ENCODE data around the gene ALDH3B1. TPM values are rescaled to one million over a fixed set of nuclear protein-coding genes. Genes with fewer than 3 reads are reported as not detected.

Gene ALDH3B1
- polyA plus RNA-seq, 1 donor from 2014 or later, result not detected

- Histone ChIP-seq H3K4me3 (ENCODE audit: low read length) (no peak overlapping the region), H3F3A (ENCODE audit: insufficient read depth, low read length, poor library complexity, severe bottlenecking) (no peaks in the 10 kb centered on the region), H3K9me3 (ENCODE audit: low read length) (no peaks in the 10 kb centered on the region), H4K20me1 (ENCODE audit: insufficient read depth) (no peaks in the 10 kb centered on the region), H3K4me2 (ENCODE audit: low read length) (no peak overlapping the region), H3K36me3 (ENCODE audit: insufficient read depth, low read length) (no peaks in the 10 kb centered on the region), H2AFZ (ENCODE audit: low read depth, low read length) (no peak overlapping the region), H3K9me2 (ENCODE audit: insufficient read depth, low read length) (no peaks in the 10 kb centered on the region), H3K27ac (ENCODE audit: low read length) (no peak overlapping the region), H3K79me2 (replicated peaks; ENCODE audit: insufficient read depth, low read length) (no peaks in the 10 kb centered on the region), H3K27me3 (ENCODE audit: insufficient read depth, low read depth, low read length) (no peaks in the 10 kb centered on the region), H3K9ac (ENCODE audit: low read length) (no peak overlapping the region)
- no peak for TF ChIP-seq RAD21 (conservative IDR thresholded peaks at IDR 0.05)
These were observed 46.5 kb downstream of the ALDH3B1 start for GRCh38 chr11:68056317-68057285.

GRCh38 chr11:68057807-68058206, 47.7 kb downstream of the ALDH3B1 start:
- H3K27ac ChIP-seq (ENCODE audit: low read length), result no peak overlapping the region
- no peaks in the 10 kb centered on the region for H3K9me2 ChIP-seq (ENCODE audit: insufficient read depth, low read length)
- no peaks in the 10 kb centered on the region for H3K27me3 ChIP-seq (ENCODE audit: insufficient read depth, low read depth, low read length)
- no peaks in the 10 kb centered on the region for H3F3A ChIP-seq (ENCODE audit: insufficient read depth, low read length, poor library complexity, severe bottlenecking)
- no peaks in the 10 kb centered on the region for H3K36me3 ChIP-seq (ENCODE audit: insufficient read depth, low read length)
- H3K9ac ChIP-seq (ENCODE audit: low read length), result no peak overlapping the region
- no peak overlapping the region for H2AFZ ChIP-seq (ENCODE audit: low read depth, low read length)
- H3K9me3 ChIP-seq (ENCODE audit: low read length), result no peaks in the 10 kb centered on the region
- H3K4me3 ChIP-seq (ENCODE audit: low read length), result no peak overlapping the region
- H3K79me2 ChIP-seq (replicated peaks; ENCODE audit: insufficient read depth, low read length), result no peaks in the 10 kb centered on the region
- H3K4me2 ChIP-seq (ENCODE audit: low read length), result no peak overlapping the region
- TF ChIP-seq TAF1 (IDR thresholded peaks at IDR 0.05; ENCODE audit: low read depth), result no peak
- no peak for TF ChIP-seq RAD21 (conservative IDR thresholded peaks at IDR 0.05)
- TF ChIP-seq MXI1 (conservative IDR thresholded peaks at IDR 0.05; ENCODE audit: poor library complexity, severe bottlenecking), result no peak
- no peak for TF ChIP-seq EZH2 (IDR thresholded peaks at IDR 0.05; ENCODE audit: borderline replicate concordance, insufficient read depth, low read length, poor library complexity, severe bottlenecking)
- TF ChIP-seq CTCF (IDR thresholded peaks at IDR 0.05; ENCODE audit: poor library complexity, severe bottlenecking), result no peak
- no peak for TF ChIP-seq POLR2AphosphoS5 (IDR thresholded peaks at IDR 0.05)
- TF ChIP-seq SMC3 (conservative IDR thresholded peaks at IDR 0.05; ENCODE audit: poor library complexity), result no peak
- TF ChIP-seq EP300 (conservative IDR thresholded peaks at IDR 0.05; ENCODE audit: poor library complexity, severe bottlenecking), result no peak
- no peaks in the 10 kb centered on the region for H4K20me1 ChIP-seq (ENCODE audit: insufficient read depth)

GRCh38 chr11:68061508-68061907, 51.4 kb downstream of the ALDH3B1 start:
- no peaks in the 10 kb centered on the region for H3K9me3 ChIP-seq (ENCODE audit: low read length)
- H2AFZ ChIP-seq (ENCODE audit: low read depth, low read length), result no peak overlapping the region
- no peak overlapping the region for H3K4me3 ChIP-seq (ENCODE audit: low read length)
- no peak overlapping the region for H3K4me2 ChIP-seq (ENCODE audit: low read length)
- no peaks in the 10 kb centered on the region for H3K9me2 ChIP-seq (ENCODE audit: insufficient read depth, low read length)
- H3K27ac ChIP-seq (ENCODE audit: low read length), result no peak overlapping the region
- TF ChIP-seq EP300 (conservative IDR thresholded peaks at IDR 0.05; ENCODE audit: poor library complexity, severe bottlenecking) (no peak), SMC3 (conservative IDR thresholded peaks at IDR 0.05; ENCODE audit: poor library complexity) (no peak), TAF1 (IDR thresholded peaks at IDR 0.05; ENCODE audit: low read depth) (no peak), CTCF (IDR thresholded peaks at IDR 0.05; ENCODE audit: poor library complexity, severe bottlenecking) (no peak), MXI1 (conservative IDR thresholded peaks at IDR 0.05; ENCODE audit: poor library complexity, severe bottlenecking) (no peak), REST (IDR thresholded peaks at IDR 0.05; ENCODE audit: borderline replicate concordance) (no peak), EZH2 (IDR thresholded peaks at IDR 0.05; ENCODE audit: borderline replicate concordance, insufficient read depth, low read length, poor library complexity, severe bottlenecking) (no peak)
- no peaks in the 10 kb centered on the region for H4K20me1 ChIP-seq (ENCODE audit: insufficient read depth)
- no peaks in the 10 kb centered on the region for H3K79me2 ChIP-seq (replicated peaks; ENCODE audit: insufficient read depth, low read length)
- H3K27me3 ChIP-seq (ENCODE audit: insufficient read depth, low read depth, low read length), result no peaks in the 10 kb centered on the region
- no peaks in the 10 kb centered on the region for H3F3A ChIP-seq (ENCODE audit: insufficient read depth, low read length, poor library complexity, severe bottlenecking)
- no peak overlapping the region for H3K9ac ChIP-seq (ENCODE audit: low read length)
- no peaks in the 10 kb centered on the region for H3K36me3 ChIP-seq (ENCODE audit: insufficient read depth, low read length)
